Loucy (cell line): ENCODE results near the gene ABTB2.

ENCODE experiments used
- EZH2phosphoT487 ChIP-seq: fragments of 200-600 bp; IDR thresholded peaks from 2 replicates; pipeline ENCODE4 v1.6.1; 2018; ENCODE audit warnings: antibody characterized with exemption, mild to moderate bottlenecking, moderate library complexity, borderline replicate concordance
- TF ChIP-seq, protein P1 (sequence below): fragments of 200-600 bp; sonication (generic); conservative IDR thresholded peaks from 2 replicates; pipeline ENCODE4 v1.5.1; 2014; ENCODE audit warnings: mild to moderate bottlenecking, antibody characterized with exemption, low read length

DNA sequence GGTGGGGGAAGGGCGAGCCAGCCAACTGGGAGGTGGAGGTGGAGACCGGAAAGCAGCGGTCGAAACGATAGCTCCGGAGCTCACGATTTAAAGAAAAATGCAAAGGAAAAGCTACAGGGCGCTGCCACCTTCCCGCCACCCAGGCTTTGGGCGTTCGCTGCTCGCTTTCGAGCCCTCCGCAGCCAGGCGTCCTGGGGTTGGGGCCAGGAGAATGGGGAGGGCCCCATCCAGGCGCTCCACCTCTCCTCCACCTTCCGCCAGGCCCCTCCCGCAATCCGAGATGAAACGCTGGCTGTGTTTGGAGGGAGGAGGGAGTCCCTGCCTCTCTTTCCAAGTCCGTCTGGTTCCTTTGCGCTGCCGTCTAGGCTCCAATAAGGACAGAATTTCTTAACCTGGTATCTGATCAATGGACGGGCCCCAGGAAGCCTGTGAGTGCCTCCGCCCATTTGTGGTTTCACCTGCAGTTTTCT is 483 bp upstream of the ABTB2 start:
- TF ChIP-seq, protein P1, sequence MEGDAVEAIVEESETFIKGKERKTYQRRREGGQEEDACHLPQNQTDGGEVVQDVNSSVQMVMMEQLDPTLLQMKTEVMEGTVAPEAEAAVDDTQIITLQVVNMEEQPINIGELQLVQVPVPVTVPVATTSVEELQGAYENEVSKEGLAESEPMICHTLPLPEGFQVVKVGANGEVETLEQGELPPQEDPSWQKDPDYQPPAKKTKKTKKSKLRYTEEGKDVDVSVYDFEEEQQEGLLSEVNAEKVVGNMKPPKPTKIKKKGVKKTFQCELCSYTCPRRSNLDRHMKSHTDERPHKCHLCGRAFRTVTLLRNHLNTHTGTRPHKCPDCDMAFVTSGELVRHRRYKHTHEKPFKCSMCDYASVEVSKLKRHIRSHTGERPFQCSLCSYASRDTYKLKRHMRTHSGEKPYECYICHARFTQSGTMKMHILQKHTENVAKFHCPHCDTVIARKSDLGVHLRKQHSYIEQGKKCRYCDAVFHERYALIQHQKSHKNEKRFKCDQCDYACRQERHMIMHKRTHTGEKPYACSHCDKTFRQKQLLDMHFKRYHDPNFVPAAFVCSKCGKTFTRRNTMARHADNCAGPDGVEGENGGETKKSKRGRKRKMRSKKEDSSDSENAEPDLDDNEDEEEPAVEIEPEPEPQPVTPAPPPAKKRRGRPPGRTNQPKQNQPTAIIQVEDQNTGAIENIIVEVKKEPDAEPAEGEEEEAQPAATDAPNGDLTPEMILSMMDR = no peak
- no peak for TF ChIP-seq EZH2phosphoT487
